WTC11 (cell line): ENCODE measurements around the gene ISOC2. TPM values are rescaled to one million over a fixed set of nuclear protein-coding genes. Genes with fewer than 3 reads are reported as not detected.

Experiments
- ATF1 ChIP-seq: sonication (generic); formaldehyde crosslinking; IDR thresholded peaks from 2 replicates; pipeline ENCODE4 v1.8.1; 2023; ENCODE audit warnings: mild to moderate bottlenecking, moderate library complexity, missing genetic modification reagents
- CBFB ChIP-seq: sonication (generic); formaldehyde crosslinking; IDR thresholded peaks from 2 replicates; pipeline ENCODE4 v1.8.1; 2022; ENCODE audit warnings: mild to moderate bottlenecking, low read depth, missing genetic modification reagents
- ETV6 ChIP-seq: sonication (generic); formaldehyde crosslinking; IDR thresholded peaks from 2 replicates; pipeline ENCODE4 v1.8.1; 2022; ENCODE audit warnings: mild to moderate bottlenecking, missing genetic modification reagents
- FOXP1 ChIP-seq: sonication (generic); formaldehyde crosslinking; IDR thresholded peaks from 2 replicates; pipeline ENCODE4 v1.8.0; 2022; ENCODE audit warnings: missing genetic modification reagents, mild to moderate bottlenecking, moderate library complexity, borderline replicate concordance
- GRHL2 ChIP-seq: fragments of 250-450 bp; sonication (Bioruptor Pico); IDR thresholded peaks from 2 replicates; pipeline ENCODE4 v1.8.0; 2022; ENCODE audit warnings: mild to moderate bottlenecking, moderate library complexity; ENCODE audit not compliant: insufficient replicate concordance, severe bottlenecking
- NFE2L1 ChIP-seq: sonication (generic); formaldehyde crosslinking; IDR thresholded peaks from 2 replicates; pipeline ENCODE4 v1.8.1; 2023; ENCODE audit warnings: missing genetic modification reagents
- NFYB ChIP-seq: sonication (generic); formaldehyde crosslinking; conservative IDR thresholded peaks from 2 replicates; pipeline ENCODE4 v1.8.0; 2022; ENCODE audit warnings: low read depth, missing genetic modification reagents
- TEAD1 ChIP-seq: sonication (generic); formaldehyde crosslinking; IDR thresholded peaks from 2 replicates; pipeline ENCODE4 v1.8.0; 2022; ENCODE audit warnings: mild to moderate bottlenecking, missing genetic modification reagents
- ZNF263 ChIP-seq: sonication (generic); formaldehyde crosslinking; IDR thresholded peaks from 2 replicates; pipeline ENCODE4 v1.8.1; 2022; ENCODE audit warnings: low read depth, mild to moderate bottlenecking, moderate library complexity, missing genetic modification reagents
- ZNF396 ChIP-seq: fragments of 250-450 bp; sonication (Bioruptor Pico); IDR thresholded peaks from 2 replicates; pipeline ENCODE4 v1.8.0; 2021; ENCODE audit warnings: mild to moderate bottlenecking, moderate library complexity, borderline replicate concordance
- ZNF423 ChIP-seq: fragments of 250-450 bp; sonication (Bioruptor Pico); IDR thresholded peaks from 2 replicates; pipeline ENCODE4 v2.1.2; 2022; ENCODE audit warnings: mild to moderate bottlenecking, moderate library complexity
- total RNA-seq: library from RNA; stranded (reverse); gene quantifications from 3 replicates; pipeline ENCODE4 v1.2.3, GENCODE V29; 2021
- TF ChIP-seq, protein P1 (sequence below): sonication (generic); formaldehyde crosslinking; IDR thresholded peaks from 2 replicates; pipeline ENCODE4 v1.8.1; 2023; ENCODE audit warnings: mild to moderate bottlenecking, missing genetic modification reagents
- TF ChIP-seq, protein P2 (sequence below): sonication (generic); formaldehyde crosslinking; IDR thresholded peaks from 2 replicates; pipeline ENCODE4 v1.8.1; 2023; ENCODE audit warnings: mild to moderate bottlenecking, missing genetic modification reagents, moderate library complexity
- TF ChIP-seq, protein P3 (sequence below): sonication (generic); formaldehyde crosslinking; IDR thresholded peaks from 2 replicates; pipeline ENCODE4 v1.8.1; 2022; ENCODE audit warnings: low read depth, mild to moderate bottlenecking, moderate library complexity, missing genetic modification reagents, borderline replicate concordance
- TF ChIP-seq, protein P4 (sequence below): sonication (generic); formaldehyde crosslinking; IDR thresholded peaks from 2 replicates; pipeline ENCODE4 v1.8.1; 2022; ENCODE audit warnings: missing genetic modification reagents, borderline replicate concordance
- TF ChIP-seq, protein P5 (sequence below): fragments of 250-450 bp; sonication (Bioruptor Pico); IDR thresholded peaks from 2 replicates; pipeline ENCODE4 v1.9.0; 2021; ENCODE audit warnings: mild to moderate bottlenecking
- TF ChIP-seq, protein P6 (sequence below): sonication (generic); formaldehyde crosslinking; IDR thresholded peaks from 2 replicates; pipeline ENCODE4 v1.8.0; 2022; ENCODE audit warnings: mild to moderate bottlenecking, missing genetic modification reagents
- TF ChIP-seq, protein P7 (sequence below): fragments of 250-450 bp; sonication (Bioruptor Pico); IDR thresholded peaks from 2 replicates; pipeline ENCODE4 v2.1.2; 2022; ENCODE audit warnings: mild to moderate bottlenecking, moderate library complexity
- TF ChIP-seq, protein P8 (sequence below): sonication (generic); formaldehyde crosslinking; IDR thresholded peaks from 2 replicates; pipeline ENCODE4 v1.8.0; 2023; ENCODE audit warnings: missing genetic modification reagents, mild to moderate bottlenecking, borderline replicate concordance
- TF ChIP-seq, protein P9 (sequence below): sonication (generic); formaldehyde crosslinking; IDR thresholded peaks from 2 replicates; pipeline ENCODE4 v1.8.1; 2023; ENCODE audit warnings: mild to moderate bottlenecking, missing genetic modification reagents, moderate library complexity
- TF ChIP-seq, protein P10 (sequence below): fragments of 250-450 bp; sonication (Bioruptor Pico); IDR thresholded peaks from 2 replicates; pipeline ENCODE4 v1.9.0; 2021; ENCODE audit warnings: mild to moderate bottlenecking, borderline replicate concordance

Gene ISOC2
- total RNA-seq, 1 experiment from 2014 or later: 96.3 TPM

DNA sequence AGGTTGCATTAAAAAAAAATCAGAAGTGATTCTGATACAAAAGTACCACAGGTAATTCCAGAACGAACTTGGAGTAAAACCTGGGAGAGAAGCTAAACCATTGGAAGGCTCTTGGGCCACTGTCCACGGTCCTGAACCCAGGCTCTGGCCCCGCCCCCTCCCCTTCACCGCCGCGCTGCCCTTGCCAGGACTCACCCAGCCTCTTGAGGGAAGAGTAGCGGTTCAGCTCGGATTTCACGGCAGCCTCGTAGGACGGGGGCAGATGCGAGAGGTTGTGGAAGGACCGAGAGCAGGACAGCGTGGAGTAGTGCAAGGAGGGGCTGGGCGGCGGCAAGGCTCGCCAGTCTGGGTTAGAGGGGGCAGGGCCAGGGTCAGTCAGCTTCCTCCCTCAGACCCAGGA, 24.0 kb downstream of the ISOC2 start (continued):
- TF ChIP-seq, protein P1, sequence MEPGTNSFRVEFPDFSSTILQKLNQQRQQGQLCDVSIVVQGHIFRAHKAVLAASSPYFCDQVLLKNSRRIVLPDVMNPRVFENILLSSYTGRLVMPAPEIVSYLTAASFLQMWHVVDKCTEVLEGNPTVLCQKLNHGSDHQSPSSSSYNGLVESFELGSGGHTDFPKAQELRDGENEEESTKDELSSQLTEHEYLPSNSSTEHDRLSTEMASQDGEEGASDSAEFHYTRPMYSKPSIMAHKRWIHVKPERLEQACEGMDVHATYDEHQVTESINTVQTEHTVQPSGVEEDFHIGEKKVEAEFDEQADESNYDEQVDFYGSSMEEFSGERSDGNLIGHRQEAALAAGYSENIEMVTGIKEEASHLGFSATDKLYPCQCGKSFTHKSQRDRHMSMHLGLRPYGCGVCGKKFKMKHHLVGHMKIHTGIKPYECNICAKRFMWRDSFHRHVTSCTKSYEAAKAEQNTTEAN: 0 out of 2 replicates have a peak, but pooled peaks have one; percentile 55
- TF ChIP-seq GRHL2 (CRISPR knock-in tag) (no peak), ZNF423 (no peak), CBFB (CRISPR knock-in tag) (no peak), ZNF263 (no peak), ATF1 (CRISPR knock-in tag) (no peak), ETV6 (CRISPR knock-in tag) (peak; percentile 77; the same call in 1 of the 2 replicates), TEAD1 (CRISPR knock-in tag) (peak; percentile 90), FOXP1 (peak; percentile 82; the same call in 1 of the 2 replicates), ZNF396 (CRISPR knock-in tag) (no peak), NFE2L1 (CRISPR knock-in tag) (peak; percentile 86; the same call in 1 of the 2 replicates), NFYB (CRISPR knock-in tag) (no peak)
- TF ChIP-seq, protein P2, sequence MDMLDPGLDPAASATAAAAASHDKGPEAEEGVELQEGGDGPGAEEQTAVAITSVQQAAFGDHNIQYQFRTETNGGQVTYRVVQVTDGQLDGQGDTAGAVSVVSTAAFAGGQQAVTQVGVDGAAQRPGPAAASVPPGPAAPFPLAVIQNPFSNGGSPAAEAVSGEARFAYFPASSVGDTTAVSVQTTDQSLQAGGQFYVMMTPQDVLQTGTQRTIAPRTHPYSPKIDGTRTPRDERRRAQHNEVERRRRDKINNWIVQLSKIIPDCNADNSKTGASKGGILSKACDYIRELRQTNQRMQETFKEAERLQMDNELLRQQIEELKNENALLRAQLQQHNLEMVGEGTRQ (CRISPR knock-in tag): no peak
- TF ChIP-seq, protein P3, sequence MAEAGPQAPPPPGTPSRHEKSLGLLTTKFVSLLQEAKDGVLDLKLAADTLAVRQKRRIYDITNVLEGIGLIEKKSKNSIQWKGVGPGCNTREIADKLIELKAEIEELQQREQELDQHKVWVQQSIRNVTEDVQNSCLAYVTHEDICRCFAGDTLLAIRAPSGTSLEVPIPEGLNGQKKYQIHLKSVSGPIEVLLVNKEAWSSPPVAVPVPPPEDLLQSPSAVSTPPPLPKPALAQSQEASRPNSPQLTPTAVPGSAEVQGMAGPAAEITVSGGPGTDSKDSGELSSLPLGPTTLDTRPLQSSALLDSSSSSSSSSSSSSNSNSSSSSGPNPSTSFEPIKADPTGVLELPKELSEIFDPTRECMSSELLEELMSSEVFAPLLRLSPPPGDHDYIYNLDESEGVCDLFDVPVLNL: no peak
- TF ChIP-seq, protein P4, sequence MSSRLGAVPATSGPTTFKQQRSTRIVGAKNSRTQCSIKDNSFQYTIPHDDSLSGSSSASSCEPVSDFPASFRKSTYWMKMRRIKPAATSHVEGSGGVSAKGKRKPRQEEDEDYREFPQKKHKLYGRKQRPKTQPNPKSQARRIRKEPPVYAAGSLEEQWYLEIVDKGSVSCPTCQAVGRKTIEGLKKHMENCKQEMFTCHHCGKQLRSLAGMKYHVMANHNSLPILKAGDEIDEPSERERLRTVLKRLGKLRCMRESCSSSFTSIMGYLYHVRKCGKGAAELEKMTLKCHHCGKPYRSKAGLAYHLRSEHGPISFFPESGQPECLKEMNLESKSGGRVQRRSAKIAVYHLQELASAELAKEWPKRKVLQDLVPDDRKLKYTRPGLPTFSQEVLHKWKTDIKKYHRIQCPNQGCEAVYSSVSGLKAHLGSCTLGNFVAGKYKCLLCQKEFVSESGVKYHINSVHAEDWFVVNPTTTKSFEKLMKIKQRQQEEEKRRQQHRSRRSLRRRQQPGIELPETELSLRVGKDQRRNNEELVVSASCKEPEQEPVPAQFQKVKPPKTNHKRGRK (CRISPR knock-in tag): no peak
- TF ChIP-seq, protein P5, sequence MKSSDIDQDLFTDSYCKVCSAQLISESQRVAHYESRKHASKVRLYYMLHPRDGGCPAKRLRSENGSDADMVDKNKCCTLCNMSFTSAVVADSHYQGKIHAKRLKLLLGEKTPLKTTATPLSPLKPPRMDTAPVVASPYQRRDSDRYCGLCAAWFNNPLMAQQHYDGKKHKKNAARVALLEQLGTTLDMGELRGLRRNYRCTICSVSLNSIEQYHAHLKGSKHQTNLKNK (CRISPR knock-in tag): no peak
- TF ChIP-seq, protein P6, sequence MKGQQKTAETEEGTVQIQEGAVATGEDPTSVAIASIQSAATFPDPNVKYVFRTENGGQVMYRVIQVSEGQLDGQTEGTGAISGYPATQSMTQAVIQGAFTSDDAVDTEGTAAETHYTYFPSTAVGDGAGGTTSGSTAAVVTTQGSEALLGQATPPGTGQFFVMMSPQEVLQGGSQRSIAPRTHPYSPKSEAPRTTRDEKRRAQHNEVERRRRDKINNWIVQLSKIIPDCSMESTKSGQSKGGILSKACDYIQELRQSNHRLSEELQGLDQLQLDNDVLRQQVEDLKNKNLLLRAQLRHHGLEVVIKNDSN: no peak; the same call in 1 of the 2 replicates
- TF ChIP-seq, protein P7, sequence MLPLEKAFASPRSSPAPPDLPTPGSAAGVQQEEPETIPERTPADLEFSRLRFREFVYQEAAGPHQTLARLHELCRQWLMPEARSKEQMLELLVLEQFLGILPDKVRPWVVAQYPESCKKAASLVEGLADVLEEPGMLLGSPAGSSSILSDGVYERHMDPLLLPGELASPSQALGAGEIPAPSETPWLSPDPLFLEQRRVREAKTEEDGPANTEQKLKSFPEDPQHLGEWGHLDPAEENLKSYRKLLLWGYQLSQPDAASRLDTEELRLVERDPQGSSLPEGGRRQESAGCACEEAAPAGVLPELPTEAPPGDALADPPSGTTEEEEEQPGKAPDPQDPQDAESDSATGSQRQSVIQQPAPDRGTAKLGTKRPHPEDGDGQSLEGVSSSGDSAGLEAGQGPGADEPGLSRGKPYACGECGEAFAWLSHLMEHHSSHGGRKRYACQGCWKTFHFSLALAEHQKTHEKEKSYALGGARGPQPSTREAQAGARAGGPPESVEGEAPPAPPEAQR: 0 out of 2 replicates have a peak, but pooled peaks have one; percentile 13
- TF ChIP-seq, protein P8, sequence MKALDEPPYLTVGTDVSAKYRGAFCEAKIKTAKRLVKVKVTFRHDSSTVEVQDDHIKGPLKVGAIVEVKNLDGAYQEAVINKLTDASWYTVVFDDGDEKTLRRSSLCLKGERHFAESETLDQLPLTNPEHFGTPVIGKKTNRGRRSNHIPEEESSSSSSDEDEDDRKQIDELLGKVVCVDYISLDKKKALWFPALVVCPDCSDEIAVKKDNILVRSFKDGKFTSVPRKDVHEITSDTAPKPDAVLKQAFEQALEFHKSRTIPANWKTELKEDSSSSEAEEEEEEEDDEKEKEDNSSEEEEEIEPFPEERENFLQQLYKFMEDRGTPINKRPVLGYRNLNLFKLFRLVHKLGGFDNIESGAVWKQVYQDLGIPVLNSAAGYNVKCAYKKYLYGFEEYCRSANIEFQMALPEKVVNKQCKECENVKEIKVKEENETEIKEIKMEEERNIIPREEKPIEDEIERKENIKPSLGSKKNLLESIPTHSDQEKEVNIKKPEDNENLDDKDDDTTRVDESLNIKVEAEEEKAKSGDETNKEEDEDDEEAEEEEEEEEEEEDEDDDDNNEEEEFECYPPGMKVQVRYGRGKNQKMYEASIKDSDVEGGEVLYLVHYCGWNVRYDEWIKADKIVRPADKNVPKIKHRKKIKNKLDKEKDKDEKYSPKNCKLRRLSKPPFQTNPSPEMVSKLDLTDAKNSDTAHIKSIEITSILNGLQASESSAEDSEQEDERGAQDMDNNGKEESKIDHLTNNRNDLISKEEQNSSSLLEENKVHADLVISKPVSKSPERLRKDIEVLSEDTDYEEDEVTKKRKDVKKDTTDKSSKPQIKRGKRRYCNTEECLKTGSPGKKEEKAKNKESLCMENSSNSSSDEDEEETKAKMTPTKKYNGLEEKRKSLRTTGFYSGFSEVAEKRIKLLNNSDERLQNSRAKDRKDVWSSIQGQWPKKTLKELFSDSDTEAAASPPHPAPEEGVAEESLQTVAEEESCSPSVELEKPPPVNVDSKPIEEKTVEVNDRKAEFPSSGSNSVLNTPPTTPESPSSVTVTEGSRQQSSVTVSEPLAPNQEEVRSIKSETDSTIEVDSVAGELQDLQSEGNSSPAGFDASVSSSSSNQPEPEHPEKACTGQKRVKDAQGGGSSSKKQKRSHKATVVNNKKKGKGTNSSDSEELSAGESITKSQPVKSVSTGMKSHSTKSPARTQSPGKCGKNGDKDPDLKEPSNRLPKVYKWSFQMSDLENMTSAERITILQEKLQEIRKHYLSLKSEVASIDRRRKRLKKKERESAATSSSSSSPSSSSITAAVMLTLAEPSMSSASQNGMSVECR (CRISPR knock-in tag): peak; percentile 95
- TF ChIP-seq, protein P9, sequence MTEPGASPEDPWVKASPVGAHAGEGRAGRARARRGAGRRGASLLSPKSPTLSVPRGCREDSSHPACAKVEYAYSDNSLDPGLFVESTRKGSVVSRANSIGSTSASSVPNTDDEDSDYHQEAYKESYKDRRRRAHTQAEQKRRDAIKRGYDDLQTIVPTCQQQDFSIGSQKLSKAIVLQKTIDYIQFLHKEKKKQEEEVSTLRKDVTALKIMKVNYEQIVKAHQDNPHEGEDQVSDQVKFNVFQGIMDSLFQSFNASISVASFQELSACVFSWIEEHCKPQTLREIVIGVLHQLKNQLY: no peak
- TF ChIP-seq, protein P10, sequence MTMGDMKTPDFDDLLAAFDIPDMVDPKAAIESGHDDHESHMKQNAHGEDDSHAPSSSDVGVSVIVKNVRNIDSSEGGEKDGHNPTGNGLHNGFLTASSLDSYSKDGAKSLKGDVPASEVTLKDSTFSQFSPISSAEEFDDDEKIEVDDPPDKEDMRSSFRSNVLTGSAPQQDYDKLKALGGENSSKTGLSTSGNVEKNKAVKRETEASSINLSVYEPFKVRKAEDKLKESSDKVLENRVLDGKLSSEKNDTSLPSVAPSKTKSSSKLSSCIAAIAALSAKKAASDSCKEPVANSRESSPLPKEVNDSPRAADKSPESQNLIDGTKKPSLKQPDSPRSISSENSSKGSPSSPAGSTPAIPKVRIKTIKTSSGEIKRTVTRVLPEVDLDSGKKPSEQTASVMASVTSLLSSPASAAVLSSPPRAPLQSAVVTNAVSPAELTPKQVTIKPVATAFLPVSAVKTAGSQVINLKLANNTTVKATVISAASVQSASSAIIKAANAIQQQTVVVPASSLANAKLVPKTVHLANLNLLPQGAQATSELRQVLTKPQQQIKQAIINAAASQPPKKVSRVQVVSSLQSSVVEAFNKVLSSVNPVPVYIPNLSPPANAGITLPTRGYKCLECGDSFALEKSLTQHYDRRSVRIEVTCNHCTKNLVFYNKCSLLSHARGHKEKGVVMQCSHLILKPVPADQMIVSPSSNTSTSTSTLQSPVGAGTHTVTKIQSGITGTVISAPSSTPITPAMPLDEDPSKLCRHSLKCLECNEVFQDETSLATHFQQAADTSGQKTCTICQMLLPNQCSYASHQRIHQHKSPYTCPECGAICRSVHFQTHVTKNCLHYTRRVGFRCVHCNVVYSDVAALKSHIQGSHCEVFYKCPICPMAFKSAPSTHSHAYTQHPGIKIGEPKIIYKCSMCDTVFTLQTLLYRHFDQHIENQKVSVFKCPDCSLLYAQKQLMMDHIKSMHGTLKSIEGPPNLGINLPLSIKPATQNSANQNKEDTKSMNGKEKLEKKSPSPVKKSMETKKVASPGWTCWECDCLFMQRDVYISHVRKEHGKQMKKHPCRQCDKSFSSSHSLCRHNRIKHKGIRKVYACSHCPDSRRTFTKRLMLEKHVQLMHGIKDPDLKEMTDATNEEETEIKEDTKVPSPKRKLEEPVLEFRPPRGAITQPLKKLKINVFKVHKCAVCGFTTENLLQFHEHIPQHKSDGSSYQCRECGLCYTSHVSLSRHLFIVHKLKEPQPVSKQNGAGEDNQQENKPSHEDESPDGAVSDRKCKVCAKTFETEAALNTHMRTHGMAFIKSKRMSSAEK (CRISPR knock-in tag): no peak
